ENCODE data around the gene RAB40A. TPM values are rescaled to one million over a fixed set of nuclear protein-coding genes. Genes with fewer than 3 reads are reported as not detected.
"Not testable (repeated sequence)": the region's sequence is repeated elsewhere in the genome, so short reads cannot be mapped to it uniquely, and the experiment has no call there.

The RAB40A gene
- total RNA-seq, 1 donor from 2014 or later: 0.52 TPM

DNA sequence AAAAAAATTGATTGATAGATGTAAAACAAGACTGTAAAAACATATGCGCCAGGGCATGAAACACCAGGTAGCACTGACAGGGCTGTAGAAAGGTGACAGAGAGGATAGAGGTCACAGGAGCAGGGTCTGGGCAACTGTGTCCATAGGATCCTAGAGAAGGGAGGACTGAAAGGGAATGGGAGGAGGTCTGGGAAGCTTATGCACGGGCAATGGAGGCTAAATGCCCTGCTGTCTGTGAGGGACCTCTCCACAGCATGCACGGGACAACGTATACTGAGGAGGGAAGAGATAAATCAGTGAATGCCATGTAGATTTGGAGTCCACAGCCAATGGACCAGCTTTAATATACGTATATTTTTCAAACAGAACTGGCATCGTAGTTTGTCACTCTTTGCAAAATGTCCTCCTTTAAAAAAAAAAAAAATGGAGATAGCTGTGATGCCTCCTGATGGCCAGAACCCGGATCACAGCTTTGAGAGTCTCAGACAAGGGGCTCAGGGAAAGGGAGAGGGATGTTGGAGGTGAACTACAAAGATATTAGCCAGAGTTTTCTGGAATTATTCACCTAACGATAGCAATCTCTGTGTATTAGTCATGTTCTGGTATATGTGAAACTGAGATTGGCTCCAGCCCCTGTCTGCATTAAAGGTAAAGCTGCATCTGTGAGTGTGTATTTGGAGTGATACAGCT lies 16.0 kb downstream of the RAB40A start:
- Histone ChIP-seq H3K27me3 (ENCODE audit: control insufficient read depth in 3 of 3, insufficient read depth in 3 of 3, low read length in 3 of 3) (peaks cover 0 to under 1% (median 0%) of the 10 kb centered on the region in 3 donors), H3K36me3 (ENCODE audit: control insufficient read depth in 3 of 3, insufficient read depth in 3 of 3, low read length in 3 of 3) (no peaks in the 10 kb centered on the region), H3K9me3 (ENCODE audit: control insufficient read depth in 3 of 3, low read length in 3 of 3) (no peaks in the 10 kb centered on the region), H3K9ac (ENCODE audit: low read depth in 1 of 3, low read length in 3 of 3) (no peak overlapping the region), H3K4me3 (ENCODE audit: low read length in 3 of 3) (no peak overlapping the region), H3K4me1 (ENCODE audit: control insufficient read depth in 3 of 3, insufficient read depth in 3 of 3, low read length in 3 of 3) (no peaks in the 10 kb centered on the region), H3K27ac (ENCODE audit: low read depth, low read length) (no peak overlapping the region)

GRCh38 chrX:103498786-103499185 lies 20.5 kb downstream of the RAB40A start:
- no peak overlapping the region for H3K27ac ChIP-seq (ENCODE audit: low read depth, low read length)
- no peak overlapping the region for H3K4me3 ChIP-seq (ENCODE audit: low read length in 3 of 3)
- peaks cover 0 to 3% (median 0%) of the 10 kb centered on the region in 3 donors for H3K27me3 ChIP-seq (ENCODE audit: control insufficient read depth in 3 of 3, insufficient read depth in 3 of 3, low read length in 3 of 3)
- no peak overlapping the region for H3K9ac ChIP-seq (ENCODE audit: low read depth in 1 of 3, low read length in 3 of 3)
- no peaks in the 10 kb centered on the region for H3K36me3 ChIP-seq (ENCODE audit: control insufficient read depth in 3 of 3, insufficient read depth in 3 of 3, low read length in 3 of 3)
- H3K9me3 ChIP-seq (ENCODE audit: control insufficient read depth in 3 of 3, low read length in 3 of 3): no peaks in the 10 kb centered on the region
- no peaks in the 10 kb centered on the region for H3K4me1 ChIP-seq (ENCODE audit: control insufficient read depth in 3 of 3, insufficient read depth in 3 of 3, low read length in 3 of 3)

DNA sequence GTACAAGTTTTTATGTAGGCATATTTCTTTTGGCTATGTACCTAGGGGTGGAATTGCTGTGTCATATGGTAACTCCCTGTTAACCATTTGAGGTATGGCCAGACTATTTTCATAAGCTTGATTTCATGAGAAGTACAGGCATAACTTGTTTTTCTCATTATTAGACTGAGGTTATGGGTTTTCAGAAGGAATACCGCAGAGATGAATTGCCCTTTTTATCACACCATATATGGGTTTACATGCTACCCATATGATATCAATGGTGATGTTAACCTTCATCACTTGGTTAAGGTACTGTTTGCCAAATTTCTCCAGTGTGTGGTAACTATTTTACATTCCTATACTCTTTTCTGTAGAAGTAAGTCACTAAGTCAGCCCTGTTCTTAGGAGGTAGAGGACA lies 23.5 kb downstream of the RAB40A start:
- peaks cover 0 to 3% (median 0%) of the 10 kb centered on the region in 3 donors for H3K27me3 ChIP-seq (ENCODE audit: control insufficient read depth in 3 of 3, insufficient read depth in 3 of 3, low read length in 3 of 3)
- H3K9ac ChIP-seq (ENCODE audit: low read depth in 1 of 3, low read length in 3 of 3): no peak overlapping the region
- H3K9me3 ChIP-seq (ENCODE audit: control insufficient read depth in 3 of 3, low read length in 3 of 3): no peaks in the 10 kb centered on the region
- no peaks in the 10 kb centered on the region for H3K4me1 ChIP-seq (ENCODE audit: control insufficient read depth in 3 of 3, insufficient read depth in 3 of 3, low read length in 3 of 3)
- H3K36me3 ChIP-seq (ENCODE audit: control insufficient read depth in 3 of 3, insufficient read depth in 3 of 3, low read length in 3 of 3): no peaks in the 10 kb centered on the region
- no peak overlapping the region for H3K4me3 ChIP-seq (ENCODE audit: low read length in 3 of 3)
- no peak overlapping the region for H3K27ac ChIP-seq (ENCODE audit: low read depth, low read length)

- H3K36me3 ChIP-seq (ENCODE audit: control insufficient read depth in 3 of 3, insufficient read depth in 3 of 3, low read length in 3 of 3); H3K27ac ChIP-seq (ENCODE audit: low read depth, low read length); H3K4me1 ChIP-seq (ENCODE audit: control insufficient read depth in 3 of 3, insufficient read depth in 3 of 3, low read length in 3 of 3); H3K27me3 ChIP-seq (ENCODE audit: control insufficient read depth in 3 of 3, insufficient read depth in 3 of 3, low read length in 3 of 3); H3K9me3 ChIP-seq (ENCODE audit: control insufficient read depth in 3 of 3, low read length in 3 of 3); H3K4me3 ChIP-seq (ENCODE audit: low read length in 3 of 3); H3K9ac ChIP-seq (ENCODE audit: low read depth in 1 of 3, low read length in 3 of 3): not testable (repeated sequence)
Observed at GRCh38 chrX:103493578-103493977, 25.7 kb downstream of the RAB40A start.

GRCh38 chrX:103489733-103490132 lies 29.6 kb downstream of the RAB40A start:
- H3K27ac ChIP-seq (ENCODE audit: low read depth, low read length); H3K36me3 ChIP-seq (ENCODE audit: control insufficient read depth in 3 of 3, insufficient read depth in 3 of 3, low read length in 3 of 3); H3K9me3 ChIP-seq (ENCODE audit: control insufficient read depth in 3 of 3, low read length in 3 of 3); H3K4me3 ChIP-seq (ENCODE audit: low read length in 3 of 3); H3K27me3 ChIP-seq (ENCODE audit: control insufficient read depth in 3 of 3, insufficient read depth in 3 of 3, low read length in 3 of 3); H3K9ac ChIP-seq (ENCODE audit: low read depth in 1 of 3, low read length in 3 of 3); H3K4me1 ChIP-seq (ENCODE audit: control insufficient read depth in 3 of 3, insufficient read depth in 3 of 3, low read length in 3 of 3): not testable (repeated sequence)

DNA sequence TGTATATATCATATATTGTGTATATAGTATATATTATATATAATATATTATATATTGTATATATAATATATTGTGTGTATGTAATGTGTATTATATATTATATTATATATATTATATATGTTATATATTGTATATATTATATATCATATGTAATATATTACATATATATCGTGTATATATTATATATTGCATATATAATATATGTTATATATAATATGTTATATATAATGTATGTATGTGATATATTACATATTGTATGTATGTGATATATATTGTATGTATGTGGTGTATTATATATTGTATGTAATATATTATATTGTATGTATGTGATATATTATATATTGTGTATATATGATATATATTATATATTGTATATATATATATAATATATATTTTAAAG lies 30.5 kb downstream of the RAB40A start:
- no peaks in the 10 kb centered on the region for H3K9me3 ChIP-seq (ENCODE audit: control insufficient read depth in 3 of 3, low read length in 3 of 3)
- H3K4me1 ChIP-seq (ENCODE audit: control insufficient read depth in 3 of 3, insufficient read depth in 3 of 3, low read length in 3 of 3): no peaks in the 10 kb centered on the region
- H3K9ac ChIP-seq (ENCODE audit: low read depth in 1 of 3, low read length in 3 of 3): no peak overlapping the region
- no peak overlapping the region for H3K27ac ChIP-seq (ENCODE audit: low read depth, low read length)
- no peaks in the 10 kb centered on the region for H3K36me3 ChIP-seq (ENCODE audit: control insufficient read depth in 3 of 3, insufficient read depth in 3 of 3, low read length in 3 of 3)
- no peaks in the 10 kb centered on the region for H3K27me3 ChIP-seq (ENCODE audit: control insufficient read depth in 3 of 3, insufficient read depth in 3 of 3, low read length in 3 of 3)
- no peak overlapping the region for H3K4me3 ChIP-seq (ENCODE audit: low read length in 3 of 3)

DNA sequence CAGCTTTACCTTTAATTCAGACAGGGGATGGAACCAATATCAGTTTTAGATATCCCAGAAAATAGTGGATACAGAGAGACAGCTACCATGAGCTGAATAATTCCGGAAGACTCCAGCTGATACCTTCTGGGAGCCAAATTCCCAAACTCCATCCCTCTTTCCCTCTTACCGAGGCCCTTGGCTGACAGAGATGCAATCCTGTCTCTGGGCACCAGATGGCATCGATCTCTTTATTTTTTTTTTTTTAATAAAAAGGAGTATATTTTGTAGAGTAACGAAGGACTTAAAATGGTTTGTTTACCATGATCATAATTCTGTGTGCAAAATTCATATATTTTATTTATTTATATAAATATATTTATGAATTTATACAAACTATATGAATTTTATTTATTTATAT lies 31.0 kb downstream of the RAB40A start:
- H3K9ac ChIP-seq (ENCODE audit: low read depth in 1 of 3, low read length in 3 of 3): no peak overlapping the region
- no peaks in the 10 kb centered on the region for H3K9me3 ChIP-seq (ENCODE audit: control insufficient read depth in 3 of 3, low read length in 3 of 3)
- no peak overlapping the region for H3K27ac ChIP-seq (ENCODE audit: low read depth, low read length)
- H3K27me3 ChIP-seq (ENCODE audit: control insufficient read depth in 3 of 3, insufficient read depth in 3 of 3, low read length in 3 of 3): no peaks in the 10 kb centered on the region
- H3K36me3 ChIP-seq (ENCODE audit: control insufficient read depth in 3 of 3, insufficient read depth in 3 of 3, low read length in 3 of 3): no peaks in the 10 kb centered on the region
- no peaks in the 10 kb centered on the region for H3K4me1 ChIP-seq (ENCODE audit: control insufficient read depth in 3 of 3, insufficient read depth in 3 of 3, low read length in 3 of 3)
- H3K4me3 ChIP-seq (ENCODE audit: low read length in 3 of 3): no peak overlapping the region

- Histone ChIP-seq H3K36me3 (ENCODE audit: control insufficient read depth in 3 of 3, insufficient read depth in 3 of 3, low read length in 3 of 3) (no peaks in the 10 kb centered on the region), H3K4me1 (ENCODE audit: control insufficient read depth in 3 of 3, insufficient read depth in 3 of 3, low read length in 3 of 3) (no peaks in the 10 kb centered on the region), H3K9ac (ENCODE audit: low read depth in 1 of 3, low read length in 3 of 3) (no peak overlapping the region), H3K4me3 (ENCODE audit: low read length in 3 of 3) (no peak overlapping the region), H3K27me3 (ENCODE audit: control insufficient read depth in 3 of 3, insufficient read depth in 3 of 3, low read length in 3 of 3) (no peaks in the 10 kb centered on the region), H3K9me3 (ENCODE audit: control insufficient read depth in 3 of 3, low read length in 3 of 3) (no peaks in the 10 kb centered on the region), H3K27ac (ENCODE audit: low read depth, low read length) (no peak overlapping the region)
Observed at GRCh38 chrX:103483720-103484119, 35.6 kb downstream of the RAB40A start.

DNA sequence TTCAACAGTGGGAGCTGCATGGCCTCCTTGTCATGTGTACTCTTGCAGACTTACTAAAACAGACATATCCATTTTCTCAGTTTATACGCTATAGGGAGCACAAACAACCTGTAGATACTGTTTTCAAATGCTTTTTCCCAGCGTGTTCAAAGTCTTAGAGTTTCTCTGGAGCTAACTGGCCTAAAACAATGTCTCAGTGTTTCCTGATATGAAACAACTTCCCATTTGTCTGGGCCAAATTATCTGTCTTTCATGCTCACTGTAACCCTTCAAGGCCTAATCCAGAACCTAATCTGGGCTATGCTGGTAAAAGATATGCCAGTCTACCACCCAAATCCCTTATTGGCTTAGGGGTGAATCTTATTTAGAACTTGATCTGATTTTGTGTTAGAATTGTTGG lies 38.8 kb downstream of the RAB40A start:
- Histone ChIP-seq H3K9ac (ENCODE audit: low read depth in 1 of 3, low read length in 3 of 3) (no peak overlapping the region), H3K4me1 (ENCODE audit: control insufficient read depth in 3 of 3, insufficient read depth in 3 of 3, low read length in 3 of 3) (no peaks in the 10 kb centered on the region), H3K4me3 (ENCODE audit: low read length in 3 of 3) (no peak overlapping the region), H3K9me3 (ENCODE audit: control insufficient read depth in 3 of 3, low read length in 3 of 3) (no peaks in the 10 kb centered on the region), H3K27ac (ENCODE audit: low read depth, low read length) (no peak overlapping the region), H3K36me3 (ENCODE audit: control insufficient read depth in 3 of 3, insufficient read depth in 3 of 3, low read length in 3 of 3) (no peaks in the 10 kb centered on the region), H3K27me3 (ENCODE audit: control insufficient read depth in 3 of 3, insufficient read depth in 3 of 3, low read length in 3 of 3) (no peaks in the 10 kb centered on the region)

- H3K27me3 ChIP-seq (ENCODE audit: control insufficient read depth in 3 of 3, insufficient read depth in 3 of 3, low read length in 3 of 3): no peaks in the 10 kb centered on the region
- H3K36me3 ChIP-seq (ENCODE audit: control insufficient read depth in 3 of 3, insufficient read depth in 3 of 3, low read length in 3 of 3): no peaks in the 10 kb centered on the region
- no peaks in the 10 kb centered on the region for H3K9me3 ChIP-seq (ENCODE audit: control insufficient read depth in 3 of 3, low read length in 3 of 3)
- H3K27ac ChIP-seq (ENCODE audit: low read depth, low read length): no peak overlapping the region
- H3K9ac ChIP-seq (ENCODE audit: low read depth in 1 of 3, low read length in 3 of 3): no peak overlapping the region
- no peak overlapping the region for H3K4me3 ChIP-seq (ENCODE audit: low read length in 3 of 3)
- H3K4me1 ChIP-seq (ENCODE audit: control insufficient read depth in 3 of 3, insufficient read depth in 3 of 3, low read length in 3 of 3): no peaks in the 10 kb centered on the region
Observed at GRCh38 chrX:103477496-103477895, 41.8 kb downstream of the RAB40A start.
